Measurements from ENCODE around the gene ESYT2.

GRCh38 chr7:158727690-158728089 lies 101.6 kb downstream of the ESYT2 start:
- TF ChIP-seq, protein P1, sequence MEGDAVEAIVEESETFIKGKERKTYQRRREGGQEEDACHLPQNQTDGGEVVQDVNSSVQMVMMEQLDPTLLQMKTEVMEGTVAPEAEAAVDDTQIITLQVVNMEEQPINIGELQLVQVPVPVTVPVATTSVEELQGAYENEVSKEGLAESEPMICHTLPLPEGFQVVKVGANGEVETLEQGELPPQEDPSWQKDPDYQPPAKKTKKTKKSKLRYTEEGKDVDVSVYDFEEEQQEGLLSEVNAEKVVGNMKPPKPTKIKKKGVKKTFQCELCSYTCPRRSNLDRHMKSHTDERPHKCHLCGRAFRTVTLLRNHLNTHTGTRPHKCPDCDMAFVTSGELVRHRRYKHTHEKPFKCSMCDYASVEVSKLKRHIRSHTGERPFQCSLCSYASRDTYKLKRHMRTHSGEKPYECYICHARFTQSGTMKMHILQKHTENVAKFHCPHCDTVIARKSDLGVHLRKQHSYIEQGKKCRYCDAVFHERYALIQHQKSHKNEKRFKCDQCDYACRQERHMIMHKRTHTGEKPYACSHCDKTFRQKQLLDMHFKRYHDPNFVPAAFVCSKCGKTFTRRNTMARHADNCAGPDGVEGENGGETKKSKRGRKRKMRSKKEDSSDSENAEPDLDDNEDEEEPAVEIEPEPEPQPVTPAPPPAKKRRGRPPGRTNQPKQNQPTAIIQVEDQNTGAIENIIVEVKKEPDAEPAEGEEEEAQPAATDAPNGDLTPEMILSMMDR (conservative IDR thresholded peaks at IDR 0.05 in 1 of 2, IDR thresholded peaks at IDR 0.05 in 1 of 2; ENCODE audit: low read depth in 1 of 2, low read length in 2 of 2) = no peak
- TF ChIP-seq EZH2 (IDR thresholded peaks at IDR 0.05; ENCODE audit: low read length, missing control alignments) = no peak

Measured in fibroblast of lung (primary cell).